ENCODE measurements around the gene MAPK8IP3.

MAPK8IP3 gene

GRCh38 chr16:1744338-1744840 is 38.4 kb downstream of the MAPK8IP3 start:
- DNase-seq, result no peak
- H3K4me1 ChIP-seq, result no peaks in the 10 kb centered on the region
- no peaks in the 10 kb centered on the region for H3K27me3 ChIP-seq
- no peaks in the 10 kb centered on the region for H3K9me3 ChIP-seq
- intact Hi-C loops (cut with DNase I; ENCODE audit: low total_unique reads), result no loop called here
- peaks cover 33 to 92% (median 78%) of the 10 kb centered on the region in 3 donors for H3K36me3 ChIP-seq
- no peak for TF ChIP-seq CTCF (IDR thresholded peaks at IDR 0.05)
- no peak overlapping the region for H3K27ac ChIP-seq
- no peak overlapping the region for H3K4me3 ChIP-seq

- H3K36me3 ChIP-seq, result peaks cover 40 to 96% (median 80%) of the 10 kb centered on the region in 3 donors
- no peaks in the 10 kb centered on the region for H3K4me1 ChIP-seq
- H3K9me3 ChIP-seq, result no peaks in the 10 kb centered on the region
- DNase-seq, result no peak
- no peak overlapping the region for H3K27ac ChIP-seq
- no peak for TF ChIP-seq CTCF (IDR thresholded peaks at IDR 0.05)
- intact Hi-C loops (cut with DNase I; ENCODE audit: low total_unique reads), result no loop called here
- H3K4me3 ChIP-seq, result no peak overlapping the region
- H3K27me3 ChIP-seq, result no peaks in the 10 kb centered on the region
Measured at GRCh38 chr16:1745181-1745899, 39.3 kb downstream of the MAPK8IP3 start.

GRCh38 chr16:1745900-1746692 is 40.1 kb downstream of the MAPK8IP3 start:
- intact Hi-C loops (cut with DNase I; ENCODE audit: low total_unique reads), result no loop called here
- TF ChIP-seq CTCF (IDR thresholded peaks at IDR 0.05), result no peak
- DNase-seq, result no peak
- H3K4me1 ChIP-seq, result no peaks in the 10 kb centered on the region
- H3K27ac ChIP-seq, result no peak overlapping the region
- H3K9me3 ChIP-seq, result no peaks in the 10 kb centered on the region
- H3K36me3 ChIP-seq, result peaks cover 40 to 96% (median 79%) of the 10 kb centered on the region in 3 donors
- no peaks in the 10 kb centered on the region for H3K27me3 ChIP-seq
- no peak overlapping the region for H3K4me3 ChIP-seq

GRCh38 chr16:1746693-1747195 is 40.7 kb downstream of the MAPK8IP3 start:
- H3K4me3 ChIP-seq, result no peak overlapping the region
- no peaks in the 10 kb centered on the region for H3K9me3 ChIP-seq
- intact Hi-C loops (cut with DNase I; ENCODE audit: low total_unique reads), result no loop called here
- TF ChIP-seq CTCF (IDR thresholded peaks at IDR 0.05), result no peak
- H3K27ac ChIP-seq, result no peak overlapping the region
- DNase-seq, result no peak
- no peaks in the 10 kb centered on the region for H3K27me3 ChIP-seq
- peaks cover 40 to 96% (median 79%) of the 10 kb centered on the region in 3 donors for H3K36me3 ChIP-seq
- no peaks in the 10 kb centered on the region for H3K4me1 ChIP-seq

GRCh38 chr16:1747934-1748333 is 41.9 kb downstream of the MAPK8IP3 start:
- TF ChIP-seq CTCF (IDR thresholded peaks at IDR 0.05), result no peak
- no peak for DNase-seq
- Histone ChIP-seq H3K27ac (no peak overlapping the region), H3K4me1 (no peaks in the 10 kb centered on the region), H3K27me3 (no peaks in the 10 kb centered on the region), H3K4me3 (no peak overlapping the region), H3K9me3 (no peaks in the 10 kb centered on the region), H3K36me3 (peaks cover 52 to 97% (median 85%) of the 10 kb centered on the region in 3 donors)
- intact Hi-C loops (cut with DNase I; ENCODE audit: low total_unique reads), result no loop called here

Data from tibial artery (tissue), 4 donors.